Natural killer cell (primary cell): ENCODE data around the gene TSPOAP1. TPM values are rescaled to one million over a fixed set of nuclear protein-coding genes. Genes with fewer than 3 reads are reported as not detected.
A peak's percentile ranks its signal among the peaks of the same experiment; 100 is the strongest.

Experiments used
- ATAC-seq, 3 donors: fragments of 150-1000 bp in 2 of 3; fragments of 200-7000 bp in 1 of 3; cut with Tn5 transposase; 1 replicate in 1 of 3; 2 replicates in 2 of 3; pipeline ENCODE4 v1.10.0; 2021; ENCODE audit warnings: mild to moderate bottlenecking in 2 of 3, moderate library complexity in 2 of 3
- DNase-seq, 2 donors: peaks; one replicate each; pipeline versions ENCODE4 v3.0.0 to v3.0.0-alpha.2; 2013 to 2021; ENCODE audit warnings: mixed read lengths in 1 of 2
- H3K27ac ChIP-seq: one replicate; pipeline ENCODE4 v1.5.1; 2013; ENCODE audit warnings: mild to moderate bottlenecking, low read length
- H3K27me3 ChIP-seq: one replicate; pipeline ENCODE4 v1.6.1; 2013; ENCODE audit warnings: low read length; ENCODE audit not compliant: control insufficient read depth, insufficient read depth
- H3K36me3 ChIP-seq: one replicate; pipeline ENCODE4 v1.6.1; 2013; ENCODE audit warnings: low read length; ENCODE audit not compliant: control insufficient read depth, insufficient read depth
- H3K4me1 ChIP-seq: one replicate; pipeline ENCODE4 v1.6.1; 2013; ENCODE audit warnings: low read length; ENCODE audit not compliant: control insufficient read depth, insufficient read depth
- H3K4me3 ChIP-seq: one replicate; pipeline ENCODE4 v1.5.1; 2013; ENCODE audit warnings: low read length
- H3K9me3 ChIP-seq: one replicate; pipeline ENCODE4 v1.6.1; 2013; ENCODE audit warnings: low read length; ENCODE audit not compliant: control insufficient read depth, insufficient read depth
- H3K27ac Mint-ChIP-seq, 2 donors: one replicate each; pipeline ENCODE4 v1.8.0; 2022; ENCODE audit warnings: mild to moderate bottlenecking in 2 of 2, mixed read lengths in 2 of 2, moderate library complexity in 1 of 2
- H3K27me3 Mint-ChIP-seq, 2 donors: one replicate each; pipeline ENCODE4 v1.8.0; 2022; ENCODE audit warnings: low read depth in 2 of 2, mixed read lengths in 2 of 2
- H3K36me3 Mint-ChIP-seq: one replicate; pipeline ENCODE4 v1.8.0; 2022; ENCODE audit warnings: mixed read lengths
- H3K4me1 Mint-ChIP-seq, 2 donors: one replicate each; pipeline ENCODE4 v1.8.0; 2022; ENCODE audit warnings: mixed read lengths in 2 of 2
- H3K4me3 Mint-ChIP-seq: one replicate; pipeline ENCODE4 v1.8.0; 2022; ENCODE audit warnings: mild to moderate bottlenecking, moderate library complexity, mixed read lengths
- H3K9me3 Mint-ChIP-seq, 2 donors: one replicate each; pipeline ENCODE4 v1.8.0; 2022; ENCODE audit warnings: mixed read lengths in 2 of 2
- CTCF ChIP-seq: fragments of 200-600 bp; IDR thresholded peaks from one replicate; pipeline ENCODE4 v1.8.0; 2022; ENCODE audit warnings: antibody characterized with exemption
- WGBS: methylation state at CpG from one replicate; pipeline ENCODE4 v1.1.7; 2013; ENCODE audit warnings: missing lambda C conversion rate; ENCODE audit not compliant: insufficient coverage; 5-methylcytosine and 5-hydroxymethylcytosine counted together
- intact Hi-C: fragments of 100-400 bp; cut with micrococcal nuclease; formaldehyde crosslinking; loops from one replicate; pipeline ENCODE4 v1.14.2; 2022
- total RNA-seq, 4 donors: library from RNA; stranded (reverse); fragments of 120-200 nt in 1 of 4; gene quantifications; one replicate each; pipeline versions ENCODE4 v1.2.3 to v1.2.4, GENCODE V29; 2013 to 2022

TSPOAP1 gene
- total RNA-seq, 3 donors from 2014 or later (not counting 1 experiment from before 2014, with no cell fraction given): 176 to 282 (median 246) TPM

- Histone ChIP-seq H3K9me3 (no peaks in the 10 kb centered on the region), H3K4me3 (no peak overlapping the region), H3K27ac (no peak overlapping the region), H3K27me3 (no peaks in the 10 kb centered on the region), H3K4me1 (peaks cover 32% of the 10 kb centered on the region), H3K36me3 (peaks cover 76% of the 10 kb centered on the region)
- no peak overlapping the region for H3K4me3 Mint-ChIP-seq
- H3K9me3 Mint-ChIP-seq: no peaks in the 10 kb centered on the region
- intact Hi-C loops: loop anchor here (5.0 kb wide), 1 partner anchor 172 kb away; the partner anchor contains the start of gene HSF5
- H3K27me3 Mint-ChIP-seq: no peaks in the 10 kb centered on the region
- TF ChIP-seq CTCF: no peak
- DNase-seq (no peak), ATAC-seq (no peak)
- H3K36me3 Mint-ChIP-seq: peaks cover 3% of the 10 kb centered on the region
- H3K4me1 Mint-ChIP-seq: peaks cover 15 to 27% of the 10 kb centered on the region in 2 donors
- 82% methylated on average over 1 of the region's 4 CpGs for WGBS
- H3K27ac Mint-ChIP-seq: peak overlapping the region; percentile 62 to 92
These were observed 12.8 kb downstream of the TSPOAP1 start for GRCh38 chr17:58315750-58316149.

DNA sequence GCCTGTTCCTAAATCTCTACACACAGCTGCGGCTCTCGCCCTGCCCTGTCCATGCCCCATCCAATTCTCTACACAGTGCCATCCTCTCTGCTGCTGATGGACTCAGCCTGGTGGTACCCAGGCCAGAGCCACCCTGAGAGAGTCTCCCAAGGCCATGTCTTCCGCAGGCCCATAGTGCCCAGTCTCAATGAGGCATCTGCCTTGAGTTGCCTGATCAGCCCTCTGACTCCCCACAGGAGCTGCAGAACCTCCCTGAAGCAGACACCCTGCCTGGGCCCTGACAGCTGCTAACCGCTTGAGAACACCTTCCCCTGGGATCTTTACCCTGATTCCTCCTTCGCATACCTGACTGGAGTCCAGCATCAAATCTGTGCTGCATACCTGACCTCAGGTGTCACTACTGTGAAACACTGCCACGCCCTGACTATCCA is 13.3 kb downstream of the TSPOAP1 start:
- peak overlapping the region; percentile 51 to 62 for H3K27ac Mint-ChIP-seq
- H3K9me3 ChIP-seq: no peaks in the 10 kb centered on the region
- peaks cover 15 to 27% of the 10 kb centered on the region in 2 donors for H3K4me1 Mint-ChIP-seq
- H3K4me3 Mint-ChIP-seq: no peak overlapping the region
- ATAC-seq (no peak), DNase-seq (no peak)
- no peaks in the 10 kb centered on the region for H3K27me3 ChIP-seq
- H3K36me3 ChIP-seq: peaks cover 78% of the 10 kb centered on the region
- no peaks in the 10 kb centered on the region for H3K36me3 Mint-ChIP-seq
- 97% methylated on average over 6 of the region's 6 CpGs for WGBS
- H3K9me3 Mint-ChIP-seq: no peaks in the 10 kb centered on the region
- no peak for TF ChIP-seq CTCF
- peaks cover 32% of the 10 kb centered on the region for H3K4me1 ChIP-seq
- H3K27me3 Mint-ChIP-seq: no peaks in the 10 kb centered on the region
- intact Hi-C loops: loop anchor here (5.0 kb wide), 1 partner anchor 172 kb away; the partner anchor contains the start of gene HSF5
- H3K27ac ChIP-seq: no peak overlapping the region
- H3K4me3 ChIP-seq: no peak overlapping the region

- H3K9me3 ChIP-seq: no peaks in the 10 kb centered on the region
- intact Hi-C loops: loop anchor here (5.0 kb wide), 1 partner anchor 173 kb away; the partner anchor contains the start of gene HSF5
- TF ChIP-seq CTCF: no peak
- H3K27ac Mint-ChIP-seq: peak overlapping the region in 1 of 2 donors; percentile 37
- peaks cover 32% of the 10 kb centered on the region for H3K4me1 ChIP-seq
- ATAC-seq (no peak), DNase-seq (no peak)
- H3K36me3 ChIP-seq: peaks cover 78% of the 10 kb centered on the region
- no peak overlapping the region for H3K4me3 Mint-ChIP-seq
- H3K27me3 ChIP-seq: no peaks in the 10 kb centered on the region
- no peaks in the 10 kb centered on the region for H3K27me3 Mint-ChIP-seq
- H3K27ac ChIP-seq: no peak overlapping the region
- H3K9me3 Mint-ChIP-seq: no peaks in the 10 kb centered on the region
- H3K4me3 ChIP-seq: no peak overlapping the region
- WGBS: 96% methylated on average over 5 of the region's 6 CpGs
- H3K4me1 Mint-ChIP-seq: peaks cover 15 to 32% of the 10 kb centered on the region in 2 donors
- no peaks in the 10 kb centered on the region for H3K36me3 Mint-ChIP-seq
These were observed 13.9 kb downstream of the TSPOAP1 start for GRCh38 chr17:58314706-58315015.
